HG03460 (cell line): ENCODE measurements around the gene RBCK1.
"Not testable (repeated sequence)": the region's sequence is repeated elsewhere in the genome, so short reads cannot be mapped to it uniquely, and the experiment has no call there.

Experiments
- ATAC-seq: cut with Tn5 transposase; IDR thresholded peaks from one replicate; pipeline ENCODE4 v1.9.1; 2021; ENCODE audit not compliant: unreplicated experiment

Gene RBCK1

DNA sequence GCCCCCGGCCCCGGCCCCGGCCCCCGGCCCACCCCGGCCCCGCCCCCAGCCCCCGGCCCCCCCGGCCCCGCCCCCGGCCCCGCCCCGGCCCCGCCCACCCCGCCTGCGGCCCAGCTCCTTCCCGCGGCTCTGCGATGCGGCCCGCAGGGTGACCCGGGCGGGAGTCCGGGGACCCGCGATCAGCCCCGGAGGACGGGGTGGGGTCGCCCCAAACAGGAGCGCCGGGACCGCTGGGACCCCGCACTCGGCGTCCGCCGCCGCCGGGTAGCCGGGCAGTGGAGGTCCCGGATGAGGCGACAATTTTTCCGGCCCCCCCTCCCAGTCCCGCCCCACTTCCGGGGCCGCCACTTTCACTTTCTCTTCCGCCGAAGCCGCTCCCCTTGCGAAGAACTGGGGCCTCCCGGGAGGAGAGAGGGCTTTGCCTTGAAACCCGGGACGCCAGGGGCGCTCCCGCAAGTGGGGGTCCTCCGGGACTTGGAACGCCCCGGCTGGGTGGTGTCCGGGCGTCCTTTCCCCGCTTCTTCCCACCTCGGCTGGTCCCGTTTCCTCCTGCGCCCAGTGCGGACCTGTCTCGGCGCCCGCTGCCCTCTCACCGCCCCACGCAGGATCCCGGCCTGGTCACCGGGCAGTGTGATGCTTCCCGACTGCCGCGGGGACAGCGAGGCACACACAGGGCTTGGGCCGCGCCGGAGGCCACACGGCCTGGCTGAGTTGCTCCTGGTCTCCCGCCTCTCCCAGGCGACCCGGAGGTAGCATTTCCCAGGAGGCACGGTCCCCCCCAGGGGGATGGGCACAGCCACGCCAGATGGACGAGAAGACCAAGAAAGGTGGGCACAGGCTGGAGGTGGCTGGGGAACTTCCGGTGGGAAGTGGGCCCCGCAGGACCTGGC is at the start of gene RBCK1:
Gene RBCK1 (plus strand): TSS at position 347 of the 890 bp plus-strand sequence. CDS start 459 bp downstream, at position 806.
- peak; percentile 66 for ATAC-seq

DNA sequence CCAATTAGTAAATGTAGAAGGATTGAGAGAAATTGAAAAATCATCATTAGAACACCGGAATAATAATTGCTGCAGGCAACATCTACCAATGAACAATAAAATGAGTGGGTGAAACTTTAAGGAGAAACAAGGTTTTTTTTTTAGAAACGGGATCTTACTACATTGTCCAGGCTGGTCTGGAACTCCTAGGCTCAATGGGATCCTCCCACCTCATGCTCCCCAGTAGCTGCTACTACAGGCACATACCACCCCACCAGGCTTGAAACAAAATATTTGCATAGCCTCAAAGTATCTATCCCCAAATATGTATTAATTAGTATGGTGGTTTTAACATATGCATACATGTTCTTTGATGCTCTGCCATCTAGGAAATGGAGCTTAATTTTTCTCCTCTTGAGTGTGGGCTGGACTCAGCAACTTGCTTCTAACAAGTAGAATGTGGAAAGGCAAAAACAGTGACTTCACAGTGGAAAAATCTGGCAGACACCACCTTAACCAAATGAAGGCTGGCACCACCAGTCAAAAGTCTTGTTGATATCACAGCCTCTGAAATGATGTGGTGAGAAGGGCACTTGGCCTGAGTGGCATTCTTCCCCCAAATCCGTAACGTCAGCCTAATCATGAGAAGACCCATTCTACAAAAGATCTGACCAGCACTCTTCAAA is 49.1 kb upstream of the RBCK1 start:
- ATAC-seq: no peak

DNA sequence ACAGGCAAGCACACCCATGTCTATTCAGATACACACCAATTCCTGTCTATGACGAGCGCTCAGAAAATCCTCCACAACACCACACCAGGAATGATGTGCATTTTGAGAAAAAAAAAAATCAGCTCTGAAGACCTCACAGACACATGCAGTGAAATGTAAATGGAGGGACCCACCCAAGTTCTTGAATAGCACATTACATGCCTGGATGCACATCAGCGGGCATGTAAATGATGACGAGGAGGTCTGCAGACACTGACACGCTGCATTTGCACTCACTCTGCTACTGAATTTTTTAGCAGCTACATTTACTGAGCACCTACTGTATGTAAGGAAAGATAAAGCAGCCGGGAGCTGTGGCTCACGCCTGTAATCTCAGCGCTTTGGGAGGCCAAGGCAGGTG is 46.5 kb upstream of the RBCK1 start:
- ATAC-seq: no peak

DNA sequence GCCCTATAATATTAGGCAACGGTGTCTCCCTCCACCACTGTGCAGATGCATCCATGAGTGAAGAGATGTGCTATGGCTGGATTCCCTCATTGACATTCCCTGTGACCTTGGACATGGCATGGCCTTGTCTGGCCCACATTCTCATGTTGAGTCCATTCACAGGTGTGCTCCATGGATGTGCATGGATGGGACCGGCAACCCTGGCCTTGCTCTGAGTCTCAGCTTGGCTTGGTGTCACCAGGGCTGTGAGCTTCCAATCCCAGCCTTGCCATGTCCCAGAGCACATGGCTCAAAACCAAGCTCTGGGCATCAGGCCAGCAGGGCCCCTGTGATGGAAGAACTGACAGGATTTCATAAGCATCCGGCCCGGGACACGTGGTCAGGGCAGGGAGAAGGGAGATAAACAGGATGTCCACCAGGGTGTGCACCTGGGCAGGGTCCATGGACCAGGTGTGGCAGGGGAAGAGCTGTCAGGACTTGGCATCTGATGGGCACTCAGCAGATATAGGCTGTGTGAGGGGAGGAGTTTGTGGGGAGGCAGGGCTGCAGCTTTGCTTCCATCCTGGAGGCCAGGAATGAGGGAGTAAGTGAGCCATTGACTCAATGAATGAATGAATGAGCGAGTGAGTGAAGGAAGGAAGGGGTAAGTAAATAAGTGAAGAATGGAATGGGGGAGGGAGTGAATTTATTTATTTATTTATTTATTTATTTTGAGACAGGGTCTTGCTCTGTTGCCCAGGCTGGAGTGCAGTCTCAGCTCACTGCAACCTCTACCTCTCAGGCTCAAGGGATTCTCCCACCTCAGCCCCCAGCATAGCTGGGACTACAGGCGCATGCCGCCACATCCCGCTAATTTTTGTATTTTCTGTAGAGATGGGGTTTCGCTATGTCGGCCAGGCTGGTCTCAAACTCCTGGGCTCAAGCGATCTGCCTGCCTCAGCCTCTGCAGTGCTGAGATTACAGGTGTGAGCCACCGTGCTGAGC is 45.5 kb upstream of the RBCK1 start:
- ATAC-seq: no peak

DNA sequence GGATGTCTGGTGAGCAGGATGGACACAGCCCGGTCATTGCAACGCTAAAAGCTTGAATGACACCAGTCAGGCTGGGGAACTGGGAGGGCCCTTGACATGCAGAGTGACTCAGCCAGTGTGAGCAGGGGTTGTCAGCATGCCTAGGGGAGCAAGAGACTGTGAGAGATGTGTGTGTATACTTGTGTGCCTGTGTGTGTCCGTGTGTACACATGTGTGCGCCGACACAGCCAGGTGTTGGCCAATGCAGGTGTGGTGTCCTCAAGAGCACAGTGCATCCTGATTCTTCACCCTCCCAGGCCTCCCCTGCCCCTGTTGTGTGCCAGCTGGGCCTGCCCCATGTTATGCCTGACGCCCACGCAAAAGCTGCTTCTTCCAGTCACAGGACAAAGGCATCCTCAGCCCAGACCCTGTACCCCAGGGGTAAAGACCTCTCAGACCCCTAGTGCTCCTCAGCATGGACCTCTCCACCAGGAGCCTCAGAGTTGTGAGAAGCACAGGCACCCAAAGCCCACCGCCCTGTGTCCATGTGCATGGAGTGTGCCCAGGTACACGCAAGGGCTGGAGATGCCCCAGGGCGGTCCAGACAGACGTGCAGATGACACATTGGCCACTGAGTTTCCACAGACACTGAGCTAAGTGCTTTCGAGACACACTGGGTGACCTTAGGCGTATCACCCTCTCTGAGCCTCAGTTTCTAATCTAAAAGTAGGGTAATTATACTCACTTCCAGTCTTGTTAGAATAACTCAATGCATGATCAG is 44.6 kb upstream of the RBCK1 start:
- ATAC-seq: no peak

DNA sequence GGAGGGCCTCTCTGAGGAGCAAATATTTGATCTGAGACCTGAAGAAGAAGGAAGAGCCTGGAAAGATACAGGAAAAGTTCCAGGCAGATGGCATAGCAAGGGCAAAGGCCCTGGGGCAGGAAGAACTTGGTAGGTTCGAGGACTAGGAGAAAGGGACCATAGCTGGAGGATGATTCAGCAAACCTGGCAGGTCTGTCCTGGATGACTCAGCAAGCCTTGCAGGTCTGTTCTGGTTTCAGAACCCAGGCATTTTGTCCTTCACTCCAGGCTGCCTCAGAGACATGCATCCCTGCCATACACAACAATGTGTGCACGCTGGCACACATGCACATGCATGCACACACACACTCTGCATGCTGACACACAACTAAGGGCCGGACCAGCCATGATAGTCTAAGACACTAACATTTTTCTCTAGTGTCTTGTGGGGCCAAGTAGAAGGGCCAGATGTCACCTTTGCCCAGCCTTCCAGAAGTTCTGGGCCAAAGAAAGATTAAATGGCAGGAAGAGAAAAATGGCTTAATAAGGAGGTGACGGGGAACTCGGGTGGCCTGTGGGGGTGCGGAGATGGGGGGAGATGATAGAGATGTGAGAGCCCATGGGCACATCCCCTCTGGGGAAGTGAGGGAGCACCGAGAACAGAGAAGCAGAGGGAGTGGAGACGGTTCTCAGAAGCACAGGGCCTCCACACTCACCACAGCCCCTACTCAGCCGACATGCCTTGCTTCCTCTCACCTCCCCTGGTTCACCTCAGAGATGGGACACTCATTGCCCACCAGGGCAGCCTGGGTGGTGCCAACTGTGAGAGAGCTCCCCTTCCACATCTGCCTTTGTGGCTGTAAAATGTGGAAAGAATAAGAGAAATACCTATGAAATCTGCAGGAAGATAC is 42.9 kb upstream of the RBCK1 start:
- ATAC-seq: no peak

DNA sequence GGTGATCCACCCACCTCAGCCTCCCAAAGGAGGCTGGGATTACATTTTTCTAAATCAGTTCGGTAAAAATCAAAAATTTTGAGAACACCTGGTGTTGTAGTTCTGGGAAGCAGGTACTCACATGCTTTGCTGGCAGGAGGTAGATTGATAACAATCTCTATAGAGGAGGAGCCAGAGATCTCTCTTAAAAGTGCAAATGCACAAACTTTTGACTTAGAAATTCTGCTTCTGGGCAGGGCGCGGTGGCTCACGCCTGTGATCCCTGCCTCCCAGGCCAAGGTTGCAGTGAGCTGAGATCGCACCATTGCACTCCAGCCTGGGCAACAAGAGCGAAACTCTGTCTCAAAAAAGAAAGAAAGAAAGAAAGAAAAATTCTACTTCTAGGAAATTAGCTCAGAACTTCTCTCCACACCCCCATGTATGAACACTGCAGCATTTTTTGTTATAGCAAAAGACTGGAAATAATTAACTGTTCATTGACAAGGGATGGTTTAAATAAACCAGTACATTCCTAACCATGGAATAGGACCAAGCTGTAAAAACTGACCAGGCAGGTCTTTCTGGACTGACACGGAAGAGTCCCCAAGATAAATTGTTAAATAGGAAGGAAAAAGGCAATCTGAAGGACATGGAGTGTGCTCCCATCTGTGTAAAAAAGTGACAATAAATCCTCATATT is 41.9 kb upstream of the RBCK1 start:
- ATAC-seq: no peak

DNA sequence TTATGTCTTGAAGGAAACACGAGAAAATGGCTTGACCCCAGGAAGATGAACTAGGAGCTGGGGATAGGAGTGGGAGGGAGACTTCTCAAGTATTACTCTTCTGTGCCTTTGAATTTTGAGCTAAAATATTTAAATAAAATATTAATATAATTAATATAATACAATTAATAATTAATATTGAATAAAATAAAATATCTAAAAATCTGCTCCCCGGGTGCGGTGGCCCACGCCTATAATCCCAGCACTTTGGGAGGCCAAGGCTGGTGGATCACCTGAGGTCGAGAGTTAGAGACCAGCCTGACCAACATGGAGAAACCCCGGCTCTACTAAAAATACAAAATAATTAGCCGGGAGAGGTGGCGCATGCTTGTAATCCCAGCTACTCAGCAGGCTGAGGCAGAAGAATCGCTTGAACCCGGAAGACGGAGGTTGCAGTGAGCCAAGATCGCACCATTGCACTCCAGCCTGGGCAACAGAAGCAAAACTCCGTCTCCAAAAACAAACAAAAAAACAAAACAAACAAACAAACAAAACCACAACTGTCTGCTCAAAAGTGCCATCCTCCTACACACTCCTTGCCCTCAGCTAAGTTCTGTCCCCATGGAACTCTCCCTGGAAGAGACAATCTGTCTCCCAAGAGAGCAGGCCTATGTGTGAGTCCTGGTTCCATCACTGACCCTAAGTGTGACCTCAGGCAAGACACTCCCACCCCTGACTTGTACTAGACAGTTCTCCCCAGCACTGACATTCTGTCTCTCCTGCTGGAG is 41.2 kb upstream of the RBCK1 start:
- no peak for ATAC-seq

DNA sequence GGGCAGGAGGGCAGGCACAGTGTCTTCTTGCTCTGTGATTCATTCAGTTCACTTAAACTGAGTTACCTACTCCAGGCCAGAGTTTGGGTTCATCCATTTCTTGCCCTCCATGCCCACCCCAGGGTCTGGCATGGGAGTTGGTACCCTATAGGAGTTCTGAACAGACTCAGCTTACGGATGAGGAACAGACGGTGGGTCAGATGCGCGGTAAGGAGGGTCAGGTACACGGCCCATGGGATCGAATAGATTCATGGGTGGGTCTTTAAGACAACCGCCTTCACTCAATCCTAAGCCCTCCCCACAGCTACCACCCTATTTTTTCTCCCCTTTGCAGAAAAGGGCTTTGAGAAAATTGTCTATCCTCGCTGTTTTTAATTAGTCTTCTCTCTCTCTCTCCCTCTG is 40.6 kb upstream of the RBCK1 start:
- no peak for ATAC-seq

DNA sequence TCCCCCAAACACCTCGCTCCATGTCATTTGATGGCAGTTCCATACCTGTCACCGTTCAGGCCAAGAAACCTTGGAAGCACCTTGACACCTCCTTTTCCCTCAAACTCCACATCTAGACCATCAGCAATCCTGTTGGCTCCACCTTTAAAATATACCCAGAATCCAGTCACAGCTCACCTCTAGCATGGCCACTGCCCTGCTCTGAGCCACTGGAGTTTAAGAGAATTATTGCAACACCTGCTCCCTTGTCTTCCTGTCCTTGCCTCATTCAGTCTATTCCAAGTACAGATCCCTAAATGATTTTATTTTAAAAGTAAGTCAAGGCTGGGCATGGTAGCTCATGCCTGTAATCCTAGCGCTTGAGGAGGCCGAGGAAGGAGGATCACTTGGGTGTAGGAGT is 39.2 kb upstream of the RBCK1 start:
- ATAC-seq: no peak

DNA sequence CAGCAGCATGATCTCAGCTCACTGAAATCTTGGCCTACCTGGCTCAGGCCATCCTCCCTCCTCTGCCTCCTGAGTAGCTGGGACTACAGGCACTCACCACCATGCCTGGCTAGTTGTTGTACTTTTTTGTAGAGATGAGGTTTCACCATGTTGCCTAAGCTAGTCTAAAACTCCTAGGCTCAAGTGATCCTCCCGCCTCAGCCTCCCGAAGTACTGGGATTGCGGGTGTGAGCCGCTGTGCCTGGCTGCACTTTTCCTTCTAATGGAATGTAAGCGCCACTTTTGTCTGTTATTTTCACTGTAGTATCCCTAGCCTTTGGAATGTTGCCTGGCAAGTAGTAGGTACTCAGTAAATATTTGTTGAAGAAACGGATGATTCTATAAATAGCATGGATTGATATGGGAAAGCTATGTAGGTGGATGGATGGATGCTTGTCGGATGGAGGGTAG is 37.9 kb upstream of the RBCK1 start:
- ATAC-seq: no peak

DNA sequence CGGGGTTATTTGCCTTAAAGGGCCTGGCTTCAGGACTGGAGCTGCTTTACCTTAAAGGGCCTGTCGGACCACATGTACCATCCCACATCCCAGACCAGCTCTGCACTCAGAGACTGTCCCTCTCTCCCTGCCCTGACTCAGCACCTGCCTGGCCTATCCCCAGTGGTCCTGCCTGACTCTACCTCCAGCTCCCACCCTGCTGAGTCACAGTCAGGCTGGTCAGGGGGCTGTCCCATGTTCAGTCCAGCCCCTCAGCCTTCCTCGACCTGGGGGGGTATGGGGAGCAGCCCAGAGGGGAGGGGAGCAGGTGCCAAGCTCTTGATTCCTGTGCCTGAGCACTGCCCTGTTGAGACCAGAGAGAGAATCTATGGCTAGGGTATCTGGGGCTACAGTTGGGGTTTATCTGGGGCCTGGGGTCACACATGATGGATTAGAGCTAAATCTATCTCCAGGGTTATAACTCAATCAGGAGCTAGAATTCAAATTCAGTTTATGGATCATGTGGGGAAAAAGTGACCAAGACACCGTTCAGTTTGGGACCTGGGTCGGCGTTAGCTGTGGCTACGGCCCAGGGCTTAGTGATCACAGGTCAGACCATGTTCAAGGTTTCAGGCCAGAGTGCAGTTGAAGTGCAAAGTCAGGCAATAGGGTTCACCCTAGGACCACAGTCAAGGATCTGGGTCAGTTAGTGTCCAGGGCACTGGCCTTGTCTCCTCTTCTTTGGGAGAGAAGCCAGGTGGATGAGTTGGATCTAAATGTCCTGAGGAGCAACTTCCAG is 36.9 kb upstream of the RBCK1 start:
- no peak for ATAC-seq

DNA sequence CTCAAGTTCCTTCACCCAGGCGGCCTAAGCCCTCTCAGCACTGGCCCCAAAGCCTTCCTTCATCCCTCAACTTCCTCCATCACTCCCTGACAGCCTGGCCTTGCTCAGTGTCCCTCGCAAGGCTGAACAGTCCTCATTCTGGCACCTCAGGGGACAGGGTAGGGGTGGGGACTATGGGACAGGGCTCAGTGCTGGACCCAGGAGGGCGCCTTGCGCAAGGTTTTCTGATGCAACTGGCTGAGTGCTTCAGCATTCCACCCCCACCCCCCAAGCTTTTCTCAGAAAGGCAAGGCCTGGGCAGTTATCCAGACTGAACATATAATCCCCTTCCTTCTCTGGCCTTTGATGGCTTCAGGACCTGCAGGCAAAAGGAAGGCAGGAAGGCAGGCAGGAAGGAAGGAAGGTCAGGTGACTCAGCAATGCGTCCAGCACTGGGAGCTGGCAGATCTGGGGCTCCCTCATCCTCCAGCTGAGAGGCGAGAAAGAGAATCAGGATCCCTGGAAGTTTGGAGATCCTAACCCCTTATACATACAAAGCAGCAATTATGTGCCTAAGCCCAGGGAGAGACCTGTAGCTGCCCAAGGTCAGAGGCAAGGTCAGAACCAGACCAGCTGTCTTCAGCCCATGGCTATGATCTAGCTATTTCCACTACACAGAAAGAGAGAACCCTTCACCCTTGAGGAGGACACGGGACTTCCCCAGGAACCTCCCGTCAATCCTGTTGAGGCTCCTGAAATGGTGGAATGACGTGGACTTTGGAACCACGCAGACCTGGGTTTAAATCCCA is 36.1 kb upstream of the RBCK1 start:
- ATAC-seq: no peak

DNA sequence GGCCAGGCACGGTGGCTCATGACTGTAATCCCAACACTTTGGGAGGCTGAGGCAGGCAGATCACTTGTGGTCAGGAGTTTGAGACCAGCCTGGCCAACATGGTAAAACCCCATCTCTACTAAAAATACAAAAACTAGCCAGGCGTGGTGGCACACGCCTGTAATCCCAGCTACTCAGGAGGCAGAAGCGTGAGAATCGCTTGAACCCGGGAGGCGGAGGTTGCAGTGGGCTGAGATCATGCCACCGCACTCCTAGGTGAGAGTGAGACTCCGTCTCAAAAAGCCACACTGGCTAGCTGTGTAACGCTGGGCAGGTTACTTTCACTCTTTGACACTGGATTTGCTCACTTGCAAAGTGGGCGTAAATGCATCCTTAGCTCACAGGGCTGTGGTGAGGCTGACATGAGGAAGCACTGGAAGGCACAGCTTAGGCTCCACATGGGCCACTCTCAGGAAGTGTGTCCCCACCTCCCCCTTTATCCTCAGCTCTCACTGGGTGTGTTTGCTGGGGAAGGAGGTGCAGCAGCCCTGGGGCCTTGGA is 35.5 kb upstream of the RBCK1 start:
- not testable (repeated sequence) for ATAC-seq

DNA sequence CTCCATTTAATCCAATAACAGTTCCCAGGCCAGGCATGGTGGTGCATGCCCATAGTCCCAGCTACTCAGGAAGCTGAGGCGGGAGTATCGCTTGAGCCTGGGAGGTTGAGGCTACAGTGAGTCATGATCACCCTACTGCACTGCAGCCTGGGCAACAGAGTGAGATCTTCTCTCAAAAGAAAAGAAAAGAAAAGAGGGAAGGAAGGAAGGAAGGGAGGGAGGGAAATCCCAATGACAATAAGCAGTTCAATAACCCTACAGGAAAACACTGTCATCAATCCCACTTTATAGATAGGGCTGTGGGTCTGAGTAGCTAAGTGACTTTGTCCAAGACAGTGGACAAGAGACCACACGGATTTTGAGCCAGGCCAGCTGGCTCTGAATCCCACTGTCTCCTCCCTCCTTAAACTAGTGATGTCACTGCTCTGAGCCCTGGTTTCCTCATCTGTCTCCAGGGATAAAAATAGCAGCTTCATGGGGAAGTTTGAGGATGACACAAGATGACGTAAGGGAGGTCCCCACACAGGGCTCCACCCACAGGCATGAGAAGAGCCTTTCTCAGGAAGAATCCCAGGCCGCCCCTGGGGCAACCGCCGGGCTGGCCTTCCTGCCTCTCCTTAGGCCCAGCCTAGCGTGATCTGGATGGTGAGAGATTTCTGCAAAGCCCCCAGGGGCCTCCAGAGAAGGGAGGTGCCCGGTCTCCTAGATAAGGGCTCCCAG is 34.8 kb upstream of the RBCK1 start:
- no peak for ATAC-seq
